HepG2 (cell line): ENCODE measurements around the gene KCNT1.

Experiments used
- CTCF ChIP-seq: sonication (generic); formaldehyde crosslinking; IDR thresholded peaks from 2 replicates; pipeline ENCODE4 v1.5.0; 2020; ENCODE audit warnings: mild to moderate bottlenecking, missing genetic modification reagents, moderate library complexity
- JUND ChIP-seq: sonication (generic); formaldehyde crosslinking; IDR thresholded peaks from 2 replicates; pipeline ENCODE4 v1.8.0; 2022; ENCODE audit warnings: mild to moderate bottlenecking, missing genetic modification reagents
- KDM1A ChIP-seq: IDR thresholded peaks from 2 replicates; pipeline ENCODE4 v1.6.1; 2016; ENCODE audit warnings: missing compliant biosample characterization
- MAX ChIP-seq: IDR thresholded peaks from 2 replicates; pipeline ENCODE4 v1.6.1; 2012; ENCODE audit warnings: inconsistent platforms
- MTF1 ChIP-seq: sonication (generic); formaldehyde crosslinking; IDR thresholded peaks from 2 replicates; pipeline ENCODE4 v1.5.0; 2020; ENCODE audit warnings: missing genetic modification reagents
- PCBP2 ChIP-seq: fragments of 200-400 bp; formaldehyde crosslinking; optimal IDR thresholded peaks from 2 replicates; pipeline ENCODE3; 2018; ENCODE audit warnings: low read length, low read depth; ENCODE audit not compliant: poor library complexity, severe bottlenecking
- TCF7L2 ChIP-seq: IDR thresholded peaks from 2 replicates; pipeline ENCODE4 v1.6.1; 2011; ENCODE audit warnings: mild to moderate bottlenecking, low read depth, low read length, moderate library complexity
- ZNF263 ChIP-seq: sonication (generic); formaldehyde crosslinking; IDR thresholded peaks from 2 replicates; pipeline ENCODE4 v1.4.0; 2020; ENCODE audit warnings: missing genetic modification reagents
- ZNF513 ChIP-seq: sonication (generic); formaldehyde crosslinking; conservative IDR thresholded peaks from 2 replicates; pipeline ENCODE4 v1.5.0; 2020; ENCODE audit warnings: missing genetic modification reagents

GRCh38 chr9:135711391-135711790 is 9.4 kb downstream of the KCNT1 start:
- TF ChIP-seq KDM1A (CRISPR knock-in tag) (no peak), MAX (no peak), PCBP2 (no peak), TCF7L2 (no peak), CTCF (CRISPR knock-in tag) (no peak), MTF1 (CRISPR knock-in tag) (no peak), ZNF513 (CRISPR knock-in tag) (no peak), JUND (no peak), ZNF263 (no peak)
